Measurements from ENCODE around the gene RITA1. TPM values are rescaled to one million over a fixed set of nuclear protein-coding genes. Genes with fewer than 3 reads are reported as not detected.

The RITA1 gene
- total RNA-seq, 4 donors from 2014 or later, result 8.3 to 11.0 (median 9.4) TPM

GRCh38 chr12:113241191-113242025, 55.9 kb downstream of the RITA1 start:
- no peak for TF ChIP-seq CTCF (IDR thresholded peaks at IDR 0.05; ENCODE audit: low read depth)

Small RNA genes lying within 50 kb of the gene (small RNA-seq; reads per million reads assigned to genes)
- gene MIR7106, result not detected
- 0.49 reads per million for gene RF00019

Other genes with a start within 250 kb of the RITA1 start
- 10 to 100 TPM in 3 of 4 donors, 1 to 10 TPM in 1; 7.3 to 24.9 (median 14.3) TPM for gene OAS3, start 247.2 kb upstream of the RITA1 start, total RNA-seq
- 10 to 100 TPM in 2 of 4 donors, 1 to 10 TPM in 2; 9.5 to 19.7 (median 12.3) TPM for gene OAS2, start 207.2 kb upstream of the RITA1 start, total RNA-seq
- gene DTX1, start 129.0 kb upstream of the RITA1 start, total RNA-seq, result 100 to 1,000 TPM in 1 of 4 donors, 10 to 100 TPM in 3; 20.2 to 137 (median 46.2) TPM
- not detected for gene RASAL1, start 50.0 kb upstream of the RITA1 start, total RNA-seq
- not detected for gene CFAP73, start 36.0 kb upstream of the RITA1 start, total RNA-seq
- 100 to 1,000 TPM in 1 of 4 donors, 10 to 100 TPM in 3; 27.7 to 107 (median 46.2) TPM for gene DDX54, start 243 bp upstream of the RITA1 start, total RNA-seq
- 10 to 100 TPM; 27.6 to 82.3 (median 46.3) TPM for gene TPCN1, start 35.7 kb downstream of the RITA1 start, total RNA-seq
- gene SLC8B1, start 149.4 kb downstream of the RITA1 start, total RNA-seq, result 10 to 100 TPM; 16.8 to 53.9 (median 39.1) TPM
- 10 to 100 TPM; 31.8 to 69.7 (median 59.5) TPM for gene PLBD2, start 172.9 kb downstream of the RITA1 start, total RNA-seq
- gene SDS, start 218.2 kb downstream of the RITA1 start, total RNA-seq, result 10 to 100 TPM in 1 of 4 donors, 1 to 10 TPM in 1, not detected in 2; 1.3 to 67.7 TPM
- 10 to 100 TPM in 1 of 4 donors, 1 to 10 TPM in 3; 2.9 to 12.1 (median 6.3) TPM for gene SDSL, start 236.7 kb downstream of the RITA1 start, total RNA-seq